Esophagus muscularis mucosa (tissue), 4 donors: ENCODE data around the gene LRRIQ1. TPM values are rescaled to one million over a fixed set of nuclear protein-coding genes. Genes with fewer than 3 reads are reported as not detected.

Source experiments
- DNase-seq: peaks from one replicate; pipeline ENCODE4 v3.0.0-alpha.2; 2017; ENCODE audit errors: extremely low spot score
- H3K27ac ChIP-seq, 4 donors: fragments of 200-600 bp; sonication (generic); replicated peaks in 1 of 4; 1 replicate in 3 of 4; 2 replicates in 1 of 4; pipeline ENCODE4 v1.5.1; 2016 to 2019; ENCODE audit warnings: mild to moderate bottlenecking in 1 of 4
- H3K27me3 ChIP-seq, 4 donors: fragments of 200-600 bp; sonication (generic); one replicate each; pipeline versions ENCODE4 v1.5.1 to v1.6.0; 2016 to 2019
- H3K36me3 ChIP-seq, 4 donors: fragments of 200-600 bp; sonication (generic); one replicate each; pipeline ENCODE4 v1.5.1; 2016 to 2019
- H3K4me1 ChIP-seq, 4 donors: fragments of 200-600 bp; sonication (generic); one replicate each; pipeline ENCODE4 v1.5.1; 2016 to 2019
- H3K4me3 ChIP-seq, 4 donors: fragments of 200-600 bp; sonication (generic); 1 replicate in 2 of 4; 2 replicates in 2 of 4; pipeline ENCODE4 v1.5.1; 2016 to 2019; ENCODE audit warnings: mild to moderate bottlenecking in 4 of 4, moderate library complexity in 1 of 4
- H3K9me3 ChIP-seq, 4 donors: fragments of 200-600 bp; sonication (generic); 1 replicate in 3 of 4; 2 replicates in 1 of 4; pipeline ENCODE4 v1.5.1; 2016 to 2019
- EP300 ChIP-seq: sonication (generic); formaldehyde crosslinking; IDR thresholded peaks from one replicate; pipeline ENCODE4 v1.6.1; 2017; ENCODE audit warnings: antibody characterized with exemption
- POLR2A ChIP-seq: fragments of 450-650 bp; IDR thresholded peaks from one replicate; pipeline ENCODE4 v1.6.1; 2017; ENCODE audit warnings: antibody characterized with exemption, moderate library complexity, mild to moderate bottlenecking, low read depth
- POLR2AphosphoS5 ChIP-seq, 2 donors: sonication (generic); formaldehyde crosslinking; IDR thresholded peaks; one replicate each; pipeline ENCODE4 v1.6.1; 2017; ENCODE audit warnings: antibody characterized with exemption in 2 of 2
- WGBS: methylation state at CpG from one replicate; pipeline ENCODE4 v1.1.5; 2018; 5-methylcytosine and 5-hydroxymethylcytosine counted together
- intact Hi-C: fragments of 100-400 bp; cut with DNase I; formaldehyde crosslinking; loops from one replicate; pipeline ENCODE4 v1.15.1; 2023
- total RNA-seq, 4 donors: library from RNA; depleted of rRNA; stranded (reverse); fragments of >200 nt; gene quantifications; one replicate each; pipeline versions ENCODE4 v1.1.0 to v1.2.1, GENCODE V29; 2016
- TF ChIP-seq, protein P1 (sequence below), 3 experiments: fragments of 200-600 bp in 2 of 3; fragments of 450-650 bp in 1 of 3; sonication (generic) in 2 of 3; IDR thresholded peaks; one replicate each; pipeline ENCODE4 v1.5.1; 2017 to 2019; ENCODE audit warnings: antibody characterized with exemption in 3 of 3, mild to moderate bottlenecking in 2 of 3, moderate library complexity in 1 of 3

LRRIQ1 gene
- total RNA-seq, 4 donors from 2014 or later: 0.13 to 0.42 (median 0.23) TPM

DNA sequence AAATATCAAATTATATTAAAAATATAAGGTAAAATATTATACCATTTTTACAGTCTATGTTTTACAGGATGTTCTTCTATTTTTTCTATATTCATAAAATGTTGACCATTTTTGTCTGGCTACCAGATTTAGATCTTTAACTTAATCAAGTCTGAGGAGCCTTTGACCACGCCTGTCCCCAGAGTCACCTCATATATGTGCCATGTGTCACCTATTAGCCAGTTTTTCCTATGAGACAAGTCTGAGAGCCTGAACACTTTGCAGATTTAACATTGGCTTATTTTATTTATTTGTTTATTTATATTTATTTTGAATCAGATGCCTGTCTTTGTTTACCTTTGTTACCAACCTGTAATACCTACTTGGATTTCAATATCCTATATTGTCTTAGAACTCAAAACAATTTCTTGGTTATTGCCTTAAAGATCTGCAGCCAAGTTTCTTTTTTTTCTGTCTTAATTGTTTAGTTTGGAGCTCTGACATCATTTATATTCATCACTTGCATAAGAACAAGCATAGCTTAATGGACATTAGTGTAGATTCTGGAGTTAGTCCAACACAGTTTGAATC lies 127.7 kb downstream of the LRRIQ1 start:
- DNase-seq: no peak
- 91% methylated on average over 1 of the region's 1 CpG for WGBS
- Histone ChIP-seq H3K36me3 (no peaks in the 10 kb centered on the region), H3K27me3 (no peaks in the 10 kb centered on the region), H3K27ac (no peak overlapping the region), H3K9me3 (no peaks in the 10 kb centered on the region), H3K4me3 (no peak overlapping the region), H3K4me1 (no peaks in the 10 kb centered on the region)
- intact Hi-C loops: no loop called here
- TF ChIP-seq POLR2AphosphoS5 (IDR thresholded peaks at IDR 0.05) (no peak), POLR2A (no peak), EP300 (no peak)
- TF ChIP-seq, protein P1, sequence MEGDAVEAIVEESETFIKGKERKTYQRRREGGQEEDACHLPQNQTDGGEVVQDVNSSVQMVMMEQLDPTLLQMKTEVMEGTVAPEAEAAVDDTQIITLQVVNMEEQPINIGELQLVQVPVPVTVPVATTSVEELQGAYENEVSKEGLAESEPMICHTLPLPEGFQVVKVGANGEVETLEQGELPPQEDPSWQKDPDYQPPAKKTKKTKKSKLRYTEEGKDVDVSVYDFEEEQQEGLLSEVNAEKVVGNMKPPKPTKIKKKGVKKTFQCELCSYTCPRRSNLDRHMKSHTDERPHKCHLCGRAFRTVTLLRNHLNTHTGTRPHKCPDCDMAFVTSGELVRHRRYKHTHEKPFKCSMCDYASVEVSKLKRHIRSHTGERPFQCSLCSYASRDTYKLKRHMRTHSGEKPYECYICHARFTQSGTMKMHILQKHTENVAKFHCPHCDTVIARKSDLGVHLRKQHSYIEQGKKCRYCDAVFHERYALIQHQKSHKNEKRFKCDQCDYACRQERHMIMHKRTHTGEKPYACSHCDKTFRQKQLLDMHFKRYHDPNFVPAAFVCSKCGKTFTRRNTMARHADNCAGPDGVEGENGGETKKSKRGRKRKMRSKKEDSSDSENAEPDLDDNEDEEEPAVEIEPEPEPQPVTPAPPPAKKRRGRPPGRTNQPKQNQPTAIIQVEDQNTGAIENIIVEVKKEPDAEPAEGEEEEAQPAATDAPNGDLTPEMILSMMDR (IDR thresholded peaks at IDR 0.05): no peak

DNA sequence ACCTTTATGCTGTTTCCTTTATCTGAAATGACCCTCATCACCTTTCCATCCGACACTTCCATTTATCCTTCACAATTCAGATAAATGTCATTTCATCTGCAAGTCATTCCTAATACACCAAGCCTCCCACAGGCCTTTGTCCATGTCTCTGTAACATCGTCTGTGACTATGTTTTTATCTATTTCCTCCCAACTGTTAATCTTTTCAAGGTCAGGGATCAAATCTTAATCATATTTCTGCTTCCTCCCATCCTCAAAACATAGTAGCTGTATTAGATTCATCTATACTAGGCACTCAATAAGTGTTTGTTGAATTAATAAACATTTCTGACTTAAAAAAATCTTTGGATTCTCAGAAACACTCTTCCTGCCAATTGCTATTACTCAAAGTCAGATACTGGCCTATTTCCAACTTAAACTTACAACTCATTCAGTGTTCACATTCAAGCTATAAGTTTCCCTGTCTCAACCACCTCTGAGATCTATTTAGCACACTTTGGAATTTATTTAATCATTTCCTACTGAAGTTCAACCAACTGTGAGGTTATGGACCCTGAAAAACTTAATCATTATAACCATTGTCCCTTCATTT lies 143.6 kb downstream of the LRRIQ1 start:
- no peaks in the 10 kb centered on the region for H3K9me3 ChIP-seq
- TF ChIP-seq, protein P1 (IDR thresholded peaks at IDR 0.05): no peak
- TF ChIP-seq POLR2A: no peak
- no peak for TF ChIP-seq EP300
- TF ChIP-seq POLR2AphosphoS5 (IDR thresholded peaks at IDR 0.05): no peak
- intact Hi-C loops: no loop called here
- no peak overlapping the region for H3K27ac ChIP-seq
- peaks cover 0 to 13% (median 4%) of the 10 kb centered on the region in 4 donors for H3K4me1 ChIP-seq
- WGBS: 28% methylated on average over 2 of the region's 2 CpGs
- DNase-seq: no peak
- H3K27me3 ChIP-seq: no peaks in the 10 kb centered on the region
- no peaks in the 10 kb centered on the region for H3K36me3 ChIP-seq
- H3K4me3 ChIP-seq: no peak overlapping the region

DNA sequence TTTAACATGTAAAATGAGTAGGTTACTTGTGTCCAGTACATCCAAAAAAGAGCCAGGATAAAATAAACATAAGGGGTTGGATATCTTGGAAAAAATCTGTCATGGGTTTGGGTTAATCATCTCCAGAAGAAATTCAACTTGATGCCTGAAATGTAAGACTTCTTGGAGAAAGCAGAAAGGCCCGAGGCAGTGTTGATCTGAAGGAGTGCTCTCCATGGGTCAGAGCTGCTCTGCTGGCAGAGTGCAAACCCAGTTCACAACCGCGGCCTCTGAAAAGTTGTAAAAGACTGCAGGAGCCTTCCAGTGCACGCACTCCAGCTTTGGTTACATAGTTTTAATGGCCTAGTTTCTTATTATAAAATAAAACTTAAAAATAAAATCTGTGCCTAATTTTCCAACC lies 146.5 kb downstream of the LRRIQ1 start:
- no peak for DNase-seq
- H3K36me3 ChIP-seq: no peaks in the 10 kb centered on the region
- H3K27ac ChIP-seq: no peak overlapping the region
- H3K27me3 ChIP-seq: no peaks in the 10 kb centered on the region
- H3K9me3 ChIP-seq: no peaks in the 10 kb centered on the region
- 75% methylated on average over 4 of the region's 4 CpGs for WGBS
- intact Hi-C loops: no loop called here
- H3K4me1 ChIP-seq: peaks cover 0 to 13% (median 4%) of the 10 kb centered on the region in 4 donors
- H3K4me3 ChIP-seq: no peak overlapping the region
- TF ChIP-seq EP300: no peak
- TF ChIP-seq POLR2AphosphoS5 (IDR thresholded peaks at IDR 0.05): no peak
- TF ChIP-seq, protein P1 (IDR thresholded peaks at IDR 0.05): no peak
- no peak for TF ChIP-seq POLR2A

DNA sequence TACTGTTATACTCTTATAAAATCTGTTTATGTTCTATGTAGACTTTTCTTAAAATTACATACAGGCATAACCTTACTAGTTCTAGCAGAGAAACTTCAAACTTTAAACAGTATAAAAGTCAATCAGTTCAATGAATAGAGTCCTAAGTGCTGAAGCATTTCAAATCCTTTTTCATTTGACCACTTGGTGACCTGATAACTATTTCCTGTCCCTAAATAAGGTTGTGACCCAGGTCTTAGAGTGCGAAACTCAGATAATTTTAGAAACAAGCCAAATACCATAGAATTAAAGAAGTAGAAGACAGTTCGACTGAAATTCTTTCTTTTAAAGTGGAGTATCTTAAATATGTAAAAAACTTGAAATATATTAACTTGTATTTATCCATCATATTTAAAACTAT lies 147.7 kb downstream of the LRRIQ1 start:
- H3K9me3 ChIP-seq: no peaks in the 10 kb centered on the region
- no peaks in the 10 kb centered on the region for H3K27me3 ChIP-seq
- peaks cover 0 to 13% (median 4%) of the 10 kb centered on the region in 4 donors for H3K4me1 ChIP-seq
- no peak for DNase-seq
- no peaks in the 10 kb centered on the region for H3K36me3 ChIP-seq
- intact Hi-C loops: no loop called here
- no peak overlapping the region for H3K4me3 ChIP-seq
- H3K27ac ChIP-seq: no peak overlapping the region
- TF ChIP-seq POLR2A: no peak
- TF ChIP-seq EP300: no peak
- TF ChIP-seq, protein P1 (IDR thresholded peaks at IDR 0.05): no peak
- TF ChIP-seq POLR2AphosphoS5 (IDR thresholded peaks at IDR 0.05): no peak
- 78% methylated on average over 2 of the region's 2 CpGs for WGBS
